DOHH2 (cell line): ENCODE measurements around the gene FAAP100.

Source experiments
- EZH2phosphoT487 ChIP-seq: fragments of 200-600 bp; sonication (generic); IDR thresholded peaks from 2 replicates; pipeline ENCODE4 v1.6.1; 2017; ENCODE audit warnings: borderline replicate concordance, mild to moderate bottlenecking, antibody characterized with exemption, low read length, moderate library complexity, mixed read lengths
- TF ChIP-seq, protein P1 (sequence below): fragments of 200-600 bp; sonication (generic); IDR thresholded peaks from one replicate; pipeline ENCODE4 v1.5.1; 2014; ENCODE audit warnings: antibody characterized with exemption, mild to moderate bottlenecking, low read depth, low read length; ENCODE audit not compliant: poor library complexity, severe bottlenecking

GRCh38 chr17:81520021-81520901 lies 31.9 kb downstream of the FAAP100 start:
- TF ChIP-seq, protein P1, sequence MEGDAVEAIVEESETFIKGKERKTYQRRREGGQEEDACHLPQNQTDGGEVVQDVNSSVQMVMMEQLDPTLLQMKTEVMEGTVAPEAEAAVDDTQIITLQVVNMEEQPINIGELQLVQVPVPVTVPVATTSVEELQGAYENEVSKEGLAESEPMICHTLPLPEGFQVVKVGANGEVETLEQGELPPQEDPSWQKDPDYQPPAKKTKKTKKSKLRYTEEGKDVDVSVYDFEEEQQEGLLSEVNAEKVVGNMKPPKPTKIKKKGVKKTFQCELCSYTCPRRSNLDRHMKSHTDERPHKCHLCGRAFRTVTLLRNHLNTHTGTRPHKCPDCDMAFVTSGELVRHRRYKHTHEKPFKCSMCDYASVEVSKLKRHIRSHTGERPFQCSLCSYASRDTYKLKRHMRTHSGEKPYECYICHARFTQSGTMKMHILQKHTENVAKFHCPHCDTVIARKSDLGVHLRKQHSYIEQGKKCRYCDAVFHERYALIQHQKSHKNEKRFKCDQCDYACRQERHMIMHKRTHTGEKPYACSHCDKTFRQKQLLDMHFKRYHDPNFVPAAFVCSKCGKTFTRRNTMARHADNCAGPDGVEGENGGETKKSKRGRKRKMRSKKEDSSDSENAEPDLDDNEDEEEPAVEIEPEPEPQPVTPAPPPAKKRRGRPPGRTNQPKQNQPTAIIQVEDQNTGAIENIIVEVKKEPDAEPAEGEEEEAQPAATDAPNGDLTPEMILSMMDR = no peak
- no peak for TF ChIP-seq EZH2phosphoT487
